Upper lobe of right lung (tissue), 1 donor: ENCODE measurements around the gene GAST. TPM values are rescaled to one million over a fixed set of nuclear protein-coding genes. Genes with fewer than 3 reads are reported as not detected.

ENCODE experiments used
- ATAC-seq: fragments of 200-7000 bp; cut with Tn5 transposase; one replicate; pipeline ENCODE4 v1.9.1; 2020; ENCODE audit warnings: mild to moderate bottlenecking, moderate library complexity
- DNase-seq: peaks from one replicate; pipeline ENCODE4 v3.0.0-alpha.2; 2020
- H3K27ac ChIP-seq: fragments of 200-600 bp; one replicate; pipeline ENCODE4 v1.8.0; 2022
- H3K27me3 ChIP-seq: fragments of 200-600 bp; one replicate; pipeline ENCODE4 v1.8.0; 2022; ENCODE audit warnings: mild to moderate bottlenecking
- H3K36me3 ChIP-seq: fragments of 200-600 bp; one replicate; pipeline ENCODE4 v1.8.0; 2022
- H3K4me1 ChIP-seq: fragments of 200-600 bp; one replicate; pipeline ENCODE4 v1.8.0; 2022
- H3K4me3 ChIP-seq: fragments of 200-600 bp; one replicate; pipeline ENCODE4 v1.8.0; 2022; ENCODE audit warnings: mild to moderate bottlenecking
- H3K9me3 ChIP-seq: fragments of 200-600 bp; one replicate; pipeline ENCODE4 v1.8.0; 2022
- intact Hi-C: fragments of 100-400 bp; cut with DNase I; formaldehyde crosslinking; loops from one replicate; pipeline ENCODE4 v1.11.0; 2022
- total RNA-seq: library from RNA; stranded (reverse); fragmentation: NEBNext Ultra II Directional; extraction: Animal tissue kit (Norgen Biotek cat#: 25700); gene quantifications from one replicate; pipeline ENCODE4 v1.2.1, GENCODE V29; 2021
- TF ChIP-seq, protein P1 (sequence below): fragments of 200-600 bp; IDR thresholded peaks from one replicate; pipeline ENCODE4 v1.8.0; 2022; ENCODE audit warnings: antibody characterized with exemption
- donor health status: DM: no; HTN: yes; CAD: no; lungs with severe emphysema.

Gene GAST
- total RNA-seq, 1 donor from 2014 or later, result not detected

DNA sequence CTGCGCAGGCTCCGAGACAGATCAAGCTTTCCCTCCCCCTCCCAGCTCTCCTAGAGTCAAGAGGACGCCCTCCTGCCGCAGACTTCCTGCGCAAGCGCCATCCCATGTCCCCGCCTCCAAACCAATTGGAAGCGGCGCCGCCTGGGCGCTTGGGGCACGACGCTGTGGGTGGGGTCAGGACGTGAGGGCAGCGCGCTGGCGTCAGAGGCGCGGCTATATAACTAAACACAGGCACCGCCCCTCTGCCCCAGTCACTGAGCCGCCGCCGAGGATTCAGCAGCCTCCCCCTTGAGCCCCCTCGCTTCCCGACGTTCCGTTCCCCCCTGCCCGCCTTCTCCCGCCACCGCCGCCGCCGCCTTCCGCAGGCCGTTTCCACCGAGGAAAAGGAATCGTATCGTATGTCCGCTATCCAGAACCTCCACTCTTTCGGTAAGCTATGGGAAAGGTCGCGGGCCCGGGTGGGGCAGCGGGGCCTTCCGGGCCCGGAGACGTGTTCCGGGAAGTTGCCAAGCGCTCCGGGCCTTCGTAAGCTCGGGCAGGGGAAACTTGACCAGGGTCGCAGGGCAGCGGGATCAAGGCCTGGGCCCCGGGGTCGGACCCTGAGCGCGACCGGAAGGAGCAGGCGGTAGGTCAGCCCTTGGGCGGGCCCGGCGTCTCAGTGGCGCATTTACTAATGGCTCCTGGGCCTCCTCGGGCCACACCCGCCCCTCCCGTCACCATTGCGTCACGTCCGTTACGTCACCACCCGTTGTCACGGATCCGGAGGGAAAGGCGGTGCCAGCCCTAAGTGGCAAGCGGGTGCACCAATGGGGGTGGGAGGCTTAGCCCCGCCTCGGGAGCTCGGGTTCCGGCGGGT, 23.3 kb upstream of the GAST start, which contains the start of gene EIF1:
Gene EIF1, plus strand, starts transcription at position 245 of the 856 bp plus-strand sequence. Its CDS starts 154 bp downstream, at position 399.
- Histone ChIP-seq H3K27ac (peak within 1 kb of the TSS; percentile 100), H3K9me3 (no peaks in the 10 kb centered on the region), H3K4me1 (peaks cover 22% of the 10 kb centered on the region), H3K27me3 (no peaks in the 10 kb centered on the region), H3K4me3 (peak within 1 kb of the TSS; percentile 81), H3K36me3 (peaks cover 45% of the 10 kb centered on the region)
- DNase-seq (peak; percentile 100), ATAC-seq (peak; percentile 90)
- intact Hi-C loops, result no loop called here
- TF ChIP-seq, protein P1, sequence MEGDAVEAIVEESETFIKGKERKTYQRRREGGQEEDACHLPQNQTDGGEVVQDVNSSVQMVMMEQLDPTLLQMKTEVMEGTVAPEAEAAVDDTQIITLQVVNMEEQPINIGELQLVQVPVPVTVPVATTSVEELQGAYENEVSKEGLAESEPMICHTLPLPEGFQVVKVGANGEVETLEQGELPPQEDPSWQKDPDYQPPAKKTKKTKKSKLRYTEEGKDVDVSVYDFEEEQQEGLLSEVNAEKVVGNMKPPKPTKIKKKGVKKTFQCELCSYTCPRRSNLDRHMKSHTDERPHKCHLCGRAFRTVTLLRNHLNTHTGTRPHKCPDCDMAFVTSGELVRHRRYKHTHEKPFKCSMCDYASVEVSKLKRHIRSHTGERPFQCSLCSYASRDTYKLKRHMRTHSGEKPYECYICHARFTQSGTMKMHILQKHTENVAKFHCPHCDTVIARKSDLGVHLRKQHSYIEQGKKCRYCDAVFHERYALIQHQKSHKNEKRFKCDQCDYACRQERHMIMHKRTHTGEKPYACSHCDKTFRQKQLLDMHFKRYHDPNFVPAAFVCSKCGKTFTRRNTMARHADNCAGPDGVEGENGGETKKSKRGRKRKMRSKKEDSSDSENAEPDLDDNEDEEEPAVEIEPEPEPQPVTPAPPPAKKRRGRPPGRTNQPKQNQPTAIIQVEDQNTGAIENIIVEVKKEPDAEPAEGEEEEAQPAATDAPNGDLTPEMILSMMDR, result no peak

DNA sequence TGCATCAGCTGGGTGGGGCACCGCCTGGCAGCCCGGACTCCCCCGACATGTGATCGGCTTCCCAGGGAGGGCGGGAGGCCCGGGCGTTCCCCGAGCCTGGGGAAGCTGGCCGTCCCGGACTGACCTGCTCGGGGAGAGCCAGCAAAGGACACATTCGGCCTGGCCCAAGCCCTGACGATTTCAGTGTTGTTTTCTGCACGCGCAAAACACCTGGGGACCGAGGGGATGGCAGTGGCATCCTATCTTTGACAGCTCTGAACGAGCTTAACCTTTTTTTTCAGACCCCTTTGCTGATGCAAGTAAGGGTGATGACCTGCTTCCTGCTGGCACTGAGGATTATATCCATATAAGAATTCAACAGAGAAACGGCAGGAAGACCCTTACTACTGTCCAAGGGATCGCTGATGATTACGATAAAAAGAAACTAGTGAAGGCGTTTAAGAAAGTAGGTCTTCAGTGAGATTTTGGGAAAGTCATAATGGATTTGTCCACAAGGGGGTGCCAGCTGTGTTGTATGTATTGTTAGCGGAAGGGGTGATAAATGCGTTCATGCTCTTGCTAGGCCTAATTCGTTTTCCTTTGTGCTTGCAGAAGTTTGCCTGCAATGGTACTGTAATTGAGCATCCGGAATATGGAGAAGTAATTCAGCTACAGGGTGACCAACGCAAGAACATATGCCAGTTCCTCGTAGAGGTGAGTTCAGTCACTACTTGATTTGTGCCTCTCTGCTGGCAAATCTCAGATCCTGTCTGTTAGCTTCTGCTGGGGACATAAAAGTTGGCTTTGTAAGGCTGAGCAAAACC, 22.4 kb upstream of the GAST start:
- H3K9me3 ChIP-seq, result no peaks in the 10 kb centered on the region
- H3K27me3 ChIP-seq, result no peaks in the 10 kb centered on the region
- peak overlapping the region; percentile 100 for H3K27ac ChIP-seq
- DNase-seq (no peak), ATAC-seq (no peak)
- peaks cover 22% of the 10 kb centered on the region for H3K4me1 ChIP-seq
- TF ChIP-seq, protein P1, result peak; percentile 62
- peak overlapping the region; percentile 81 for H3K4me3 ChIP-seq
- intact Hi-C loops, result no loop called here
- peaks cover 54% of the 10 kb centered on the region for H3K36me3 ChIP-seq

DNA sequence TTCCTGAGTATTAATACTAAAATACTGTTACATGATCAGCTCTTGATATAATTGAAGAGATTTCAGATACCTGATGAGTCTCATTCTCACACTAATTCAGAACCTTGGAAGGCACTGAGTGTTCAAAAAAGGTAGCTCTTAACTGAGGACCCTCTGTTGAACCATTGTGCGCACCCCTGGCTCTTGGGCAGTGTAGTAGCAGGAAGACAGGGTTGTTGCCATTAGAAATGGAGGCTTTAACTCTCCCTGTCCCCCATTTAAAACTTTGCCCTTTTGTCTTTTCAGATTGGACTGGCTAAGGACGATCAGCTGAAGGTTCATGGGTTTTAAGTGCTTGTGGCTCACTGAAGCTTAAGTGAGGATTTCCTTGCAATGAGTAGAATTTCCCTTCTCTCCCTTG, 21.6 kb upstream of the GAST start:
- intact Hi-C loops, result no loop called here
- TF ChIP-seq, protein P1, result no peak
- Histone ChIP-seq H3K27me3 (no peaks in the 10 kb centered on the region), H3K4me1 (peaks cover 22% of the 10 kb centered on the region), H3K4me3 (peak overlapping the region; percentile 81), H3K9me3 (no peaks in the 10 kb centered on the region), H3K27ac (peak overlapping the region; percentile 100), H3K36me3 (peaks cover 61% of the 10 kb centered on the region)
- ATAC-seq, result no peak
- no peak for DNase-seq

DNA sequence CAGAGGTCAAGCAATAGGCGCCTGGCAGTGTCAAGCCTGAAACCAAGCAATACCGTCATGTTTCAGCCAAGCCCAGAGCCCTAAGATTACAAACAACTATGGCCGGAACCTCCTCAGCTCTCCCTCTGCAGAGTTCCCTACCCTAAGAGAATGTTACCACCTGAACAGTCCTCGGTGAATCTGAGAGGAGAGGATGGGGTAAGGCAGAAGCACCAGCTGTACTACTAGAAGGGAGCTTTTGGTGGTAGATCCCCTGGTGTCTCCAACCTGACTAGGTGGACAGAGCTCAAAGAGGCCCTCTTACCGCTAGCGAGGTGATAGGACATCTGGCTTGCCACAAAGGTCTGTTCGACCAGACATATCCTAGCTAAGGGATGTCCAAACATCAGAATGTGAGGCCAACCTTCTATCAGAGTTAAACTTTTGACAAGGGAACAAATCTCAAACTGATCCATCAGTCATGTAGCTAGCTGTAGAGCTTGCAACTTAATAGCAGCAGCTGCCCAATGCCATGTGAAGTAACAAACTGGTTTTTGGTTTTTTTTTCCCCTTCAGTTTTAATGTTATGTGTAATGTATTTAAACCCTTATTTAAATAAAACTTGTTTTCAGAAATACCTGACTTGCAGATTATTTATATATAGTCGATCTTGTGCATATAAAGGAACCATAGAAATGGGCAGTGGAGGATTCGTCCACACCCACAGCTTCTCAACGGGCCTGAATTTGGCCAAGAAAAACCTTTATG, 20.9 kb upstream of the GAST start:
- no peaks in the 10 kb centered on the region for H3K27me3 ChIP-seq
- H3K36me3 ChIP-seq, result peaks cover 61% of the 10 kb centered on the region
- peak overlapping the region; percentile 81 for H3K4me3 ChIP-seq
- H3K4me1 ChIP-seq, result peaks cover 29% of the 10 kb centered on the region
- TF ChIP-seq, protein P1, result no peak
- ATAC-seq, result no peak
- DNase-seq, result no peak
- peak overlapping the region; percentile 2 for H3K27ac ChIP-seq
- intact Hi-C loops, result no loop called here
- H3K9me3 ChIP-seq, result no peaks in the 10 kb centered on the region
